HepG2 (cell line): Measurements from ENCODE around the gene BDH2. TPM values are rescaled to one million over a fixed set of nuclear protein-coding genes. Genes with fewer than 3 reads are reported as not detected.

Source experiments
- AHR ChIP-seq: IDR thresholded peaks from 2 replicates; pipeline ENCODE4 v1.6.1; 2018; ENCODE audit warnings: missing genetic modification reagents, missing compliant biosample characterization
- ATF1 ChIP-seq: IDR thresholded peaks from 2 replicates; pipeline ENCODE4 v1.6.1; 2016; ENCODE audit warnings: mild to moderate bottlenecking, control low read depth
- ELF1 ChIP-seq: sonication (generic); formaldehyde crosslinking; IDR thresholded peaks from 2 replicates; pipeline ENCODE4 v1.4.0; 2020; ENCODE audit warnings: missing genetic modification reagents
- EP300 ChIP-seq, 3 experiments: sonication (generic) in 1 of 3; formaldehyde crosslinking in 1 of 3; IDR thresholded peaks; 2 replicates each; pipeline versions ENCODE4 v1.5.1 to v1.6.1; 2011 to 2020; ENCODE audit warnings: low read depth in 2 of 3, low read length in 2 of 3, borderline replicate concordance in 1 of 3, improper control_type of control experiment in 1 of 3, mild to moderate bottlenecking in 1 of 3, missing genetic modification reagents in 1 of 3, moderate library complexity in 1 of 3
- HOMEZ ChIP-seq: IDR thresholded peaks from 2 replicates; pipeline ENCODE4 v1.6.1; 2016; ENCODE audit warnings: low read depth
- KAT8 ChIP-seq: IDR thresholded peaks from 2 replicates; pipeline ENCODE4 v1.6.1; 2016; ENCODE audit warnings: missing genetic modification reagents, missing compliant biosample characterization
- PHF20 ChIP-seq: sonication (generic); formaldehyde crosslinking; IDR thresholded peaks from 2 replicates; pipeline ENCODE4 v1.5.0; 2020; ENCODE audit warnings: mild to moderate bottlenecking, missing genetic modification reagents
- PHF8 ChIP-seq: sonication (generic); formaldehyde crosslinking; IDR thresholded peaks from 2 replicates; pipeline ENCODE4 v1.5.0; 2020; ENCODE audit warnings: missing genetic modification reagents
- POLR2AphosphoS5 ChIP-seq: IDR thresholded peaks from 2 replicates; pipeline ENCODE4 v1.6.1; 2012; ENCODE audit warnings: low read depth, low read length
- RFX1 ChIP-seq: fragments of 450-650 bp; IDR thresholded peaks from 2 replicates; pipeline ENCODE4 v1.6.1; 2017
- SMC3 ChIP-seq: IDR thresholded peaks from 2 replicates; pipeline ENCODE4 v1.6.1; 2011; ENCODE audit warnings: low read length, improper control_type of control experiment
- SRF ChIP-seq: IDR thresholded peaks from 2 replicates; pipeline ENCODE4 v1.6.1; 2011; ENCODE audit warnings: mild to moderate bottlenecking, low read depth, low read length, moderate library complexity
- STAG1 ChIP-seq: sonication (generic); formaldehyde crosslinking; IDR thresholded peaks from 2 replicates; pipeline ENCODE4 v1.4.0; 2020; ENCODE audit warnings: missing genetic modification reagents
- SUZ12 ChIP-seq: fragments of 150-350 bp; IDR thresholded peaks from 2 replicates; pipeline ENCODE4 v1.6.1; 2014; ENCODE audit warnings: low read depth, low read length
- TBX2 ChIP-seq: sonication (generic); formaldehyde crosslinking; IDR thresholded peaks from 2 replicates; pipeline ENCODE4 v1.5.0; 2020; ENCODE audit warnings: missing genetic modification reagents, mild to moderate bottlenecking, borderline replicate concordance
- YEATS4 ChIP-seq: sonication (generic); formaldehyde crosslinking; IDR thresholded peaks from 2 replicates; pipeline ENCODE4 v1.4.0; 2020; ENCODE audit warnings: missing genetic modification reagents, borderline replicate concordance
- ZGPAT ChIP-seq: IDR thresholded peaks from 2 replicates; pipeline ENCODE4 v1.6.1; 2016; ENCODE audit warnings: mild to moderate bottlenecking
- ZNF335 ChIP-seq: sonication (generic); formaldehyde crosslinking; IDR thresholded peaks from 2 replicates; pipeline ENCODE4 v1.4.0; 2020; ENCODE audit warnings: missing genetic modification reagents
- ZNF672 ChIP-seq: sonication (generic); formaldehyde crosslinking; IDR thresholded peaks from 2 replicates; pipeline ENCODE4 v1.8.1; 2022; ENCODE audit warnings: missing genetic modification reagents
- ZNF772 ChIP-seq: sonication (generic); formaldehyde crosslinking; IDR thresholded peaks from 2 replicates; pipeline ENCODE4 v1.5.0; 2020; ENCODE audit warnings: mild to moderate bottlenecking, missing genetic modification reagents
- polyA plus RNA-seq, 8 experiments: library from polyadenylated mRNA; depleted of rRNA in 3 of 8; stranded (reverse) in 7 of 8; unstranded in 1 of 8; fragments of >200 nt; fragmentation: Illumina TruSeq in 4 of 8; extraction: Trizol in 4 of 8; gene quantifications; 2 replicates each; pipeline versions ENCODE4 v1.2.1 to v1.2.3, GENCODE V29; 2011 to 2016; ENCODE audit warnings: low read depth in 4 of 8, missing spikeins in 1 of 8, mixed read lengths in 1 of 8; ENCODE audit not compliant: insufficient read depth in 1 of 8
- total RNA-seq, 5 experiments: library from RNA; depleted of rRNA; stranded (reverse); fragments of >200 nt; fragmentation: Illumina TruSeq; extraction: Trizol; gene quantifications; 2 replicates each; pipeline ENCODE4 v1.2.3, GENCODE V29; 2016; ENCODE audit warnings: low read depth in 1 of 5
- TF ChIP-seq, protein P1 (sequence below): sonication (generic); formaldehyde crosslinking; IDR thresholded peaks from 2 replicates; pipeline ENCODE4 v1.4.0; 2020; ENCODE audit warnings: missing genetic modification reagents
- TF ChIP-seq, protein P2 (sequence below): sonication (generic); formaldehyde crosslinking; IDR thresholded peaks from 2 replicates; pipeline ENCODE4 v1.5.1; 2020; ENCODE audit warnings: missing genetic modification reagents, mild to moderate bottlenecking, borderline replicate concordance

Gene BDH2
- total and polyA plus RNA-seq, 2 of the 13 experiments (the other 11 are each of a cell fraction or from before 2014, with no cell fraction given), result 34.8 to 46.2 TPM

GRCh38 chr4:103099691-103100392 is at the start of gene BDH2 (continued):
- TF ChIP-seq, protein P1, sequence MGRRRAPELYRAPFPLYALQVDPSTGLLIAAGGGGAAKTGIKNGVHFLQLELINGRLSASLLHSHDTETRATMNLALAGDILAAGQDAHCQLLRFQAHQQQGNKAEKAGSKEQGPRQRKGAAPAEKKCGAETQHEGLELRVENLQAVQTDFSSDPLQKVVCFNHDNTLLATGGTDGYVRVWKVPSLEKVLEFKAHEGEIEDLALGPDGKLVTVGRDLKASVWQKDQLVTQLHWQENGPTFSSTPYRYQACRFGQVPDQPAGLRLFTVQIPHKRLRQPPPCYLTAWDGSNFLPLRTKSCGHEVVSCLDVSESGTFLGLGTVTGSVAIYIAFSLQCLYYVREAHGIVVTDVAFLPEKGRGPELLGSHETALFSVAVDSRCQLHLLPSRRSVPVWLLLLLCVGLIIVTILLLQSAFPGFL, result no peak
- no peak for TF ChIP-seq TBX2 (CRISPR knock-in tag)
- TF ChIP-seq, protein P2, sequence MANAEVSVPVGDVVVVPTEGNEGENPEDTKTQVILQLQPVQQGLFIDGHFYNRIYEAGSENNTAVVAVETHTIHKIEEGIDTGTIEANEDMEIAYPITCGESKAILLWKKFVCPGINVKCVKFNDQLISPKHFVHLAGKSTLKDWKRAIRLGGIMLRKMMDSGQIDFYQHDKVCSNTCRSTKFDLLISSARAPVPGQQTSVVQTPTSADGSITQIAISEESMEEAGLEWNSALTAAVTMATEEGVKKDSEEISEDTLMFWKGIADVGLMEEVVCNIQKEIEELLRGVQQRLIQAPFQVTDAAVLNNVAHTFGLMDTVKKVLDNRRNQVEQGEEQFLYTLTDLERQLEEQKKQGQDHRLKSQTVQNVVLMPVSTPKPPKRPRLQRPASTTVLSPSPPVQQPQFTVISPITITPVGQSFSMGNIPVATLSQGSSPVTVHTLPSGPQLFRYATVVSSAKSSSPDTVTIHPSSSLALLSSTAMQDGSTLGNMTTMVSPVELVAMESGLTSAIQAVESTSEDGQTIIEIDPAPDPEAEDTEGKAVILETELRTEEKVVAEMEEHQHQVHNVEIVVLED (CRISPR knock-in tag), result peak; percentile 20; the same call in 1 of the 2 replicates
- 0 out of 4 replicates have a peak, but pooled peaks of 1 of the 2 experiments have one; percentile 5 for TF ChIP-seq EP300 (IDR thresholded peaks at IDR 0.05; ENCODE audit: low read depth in 2 of 2, low read length in 2 of 2)
- no peak for TF ChIP-seq EP300 (CRISPR knock-in tag; IDR thresholded peaks at IDR 0.05; ENCODE audit: borderline replicate concordance)
- peak; percentile 25; the same call in 1 of the 2 replicates for TF ChIP-seq ZGPAT
- no peak for TF ChIP-seq RFX1
- 0 out of 2 replicates have a peak, but pooled peaks have one; percentile 36 for TF ChIP-seq ATF1 (CRISPR knock-in tag)
- peak; percentile 67 for TF ChIP-seq KAT8
- no peak for TF ChIP-seq PHF20
- TF ChIP-seq PHF8 (CRISPR knock-in tag), result 0 out of 2 replicates have a peak, but pooled peaks have one; percentile 33
- TF ChIP-seq SUZ12, result peak; percentile 69
- TF ChIP-seq HOMEZ (CRISPR knock-in tag), result 0 out of 2 replicates have a peak, but pooled peaks have one; percentile 13
- TF ChIP-seq SMC3, result peak; percentile 71; the same call in 1 of the 2 replicates
- no peak for TF ChIP-seq SRF
- 0 out of 2 replicates have a peak, but pooled peaks have one; percentile 37 for TF ChIP-seq YEATS4
- TF ChIP-seq ZNF772 (CRISPR knock-in tag), result no peak
- peak; percentile 47; the same call in 1 of the 2 replicates for TF ChIP-seq ZNF335 (CRISPR knock-in tag)
- no peak for TF ChIP-seq ZNF672 (CRISPR knock-in tag)
- TF ChIP-seq POLR2AphosphoS5, result peak; percentile 45; the same call in 1 of the 2 replicates
- TF ChIP-seq STAG1, result peak; percentile 87
- TF ChIP-seq AHR, result no peak
- peak; percentile 48; the same call in 1 of the 2 replicates for TF ChIP-seq ELF1 (CRISPR knock-in tag)
- TF ChIP-seq, all 625 proteins: peak for 53
